IMR-90 (cell line): ENCODE data around the gene TAS2R8. TPM values are rescaled to one million over a fixed set of nuclear protein-coding genes. Genes with fewer than 3 reads are reported as not detected.

Experiments used
- ATAC-seq: fragments of 200-7000 bp; cut with Tn5 transposase; 2 replicates; pipeline ENCODE4 v1.9.1; 2020; ENCODE audit warnings: low read depth, mild to moderate bottlenecking, moderate library complexity
- BruUV-seq: library from RNA; stranded (reverse); fragments of 400-500 nt; replicated peaks from 2 replicates; lab custom pipeline; 2021; lab: Mats Ljungman, UMichigan
- CTCF ChIA-PET: fragments of 300-600 bp; formaldehyde crosslinking; extraction: SDS; loops from one replicate; lab custom pipeline; 2021; ENCODE audit warnings: antibody characterized with exemption; lab: Yijun Ruan, JAX
- POLR2A ChIA-PET: fragments of 300-600 bp; sonication (Branson Sonifier 250); formaldehyde crosslinking; loops from one replicate; lab custom pipeline; 2022; ENCODE audit warnings: antibody characterized with exemption; ENCODE audit not compliant: unreplicated experiment; lab: Charles Lee
- DNase-seq: peaks from one replicate; pipeline ENCODE4 v3.0.0; 2013
- H2AFZ ChIP-seq: replicated peaks from 2 replicates; pipeline ENCODE3; 2013; ENCODE audit warnings: low read length, mild to moderate bottlenecking; ENCODE audit not compliant: poor library complexity
- H2AK5ac ChIP-seq: 2 replicates; pipeline ENCODE4 v1.6.1; 2013; ENCODE audit warnings: low read depth, low read length, inconsistent platforms
- H2AK9ac ChIP-seq: replicated peaks from 2 replicates; pipeline ENCODE3; 2013; ENCODE audit warnings: mild to moderate bottlenecking, low read depth, low read length, moderate library complexity; ENCODE audit not compliant: poor library complexity
- H2BK120ac ChIP-seq: 2 replicates; pipeline ENCODE4 v1.6.1; 2013; ENCODE audit warnings: low read depth, low read length, inconsistent platforms
- H2BK15ac ChIP-seq: 3 replicates; pipeline ENCODE4 v1.6.1; 2013; ENCODE audit warnings: low read depth, low read length, inconsistent platforms
- H2BK20ac ChIP-seq: 2 replicates; pipeline ENCODE4 v1.6.1; 2013; ENCODE audit warnings: low read depth, mild to moderate bottlenecking, inconsistent platforms, low read length, moderate library complexity
- H2BK5ac ChIP-seq: 2 replicates; pipeline ENCODE4 v1.6.1; 2013; ENCODE audit warnings: mild to moderate bottlenecking, low read depth, low read length, inconsistent platforms; ENCODE audit not compliant: poor library complexity, severe bottlenecking
- H3K14ac ChIP-seq: replicated peaks from 2 replicates; pipeline ENCODE4 v1.6.1; 2013; ENCODE audit warnings: low read depth, low read length, inconsistent platforms
- H3K18ac ChIP-seq: 2 replicates; pipeline ENCODE4 v1.6.1; 2013; ENCODE audit warnings: low read depth, low read length, control low read depth
- H3K23ac ChIP-seq: 2 replicates; pipeline ENCODE4 v1.6.1; 2013; ENCODE audit warnings: low read depth, low read length, inconsistent platforms
- H3K27ac ChIP-seq: 2 replicates; pipeline ENCODE4 v1.5.1; 2013; ENCODE audit warnings: mild to moderate bottlenecking, control low read depth, low read length; ENCODE audit not compliant: insufficient read depth
- H3K27me3 ChIP-seq: 2 replicates; pipeline ENCODE4 v1.6.1; 2013; ENCODE audit warnings: low read length; ENCODE audit not compliant: control insufficient read depth, insufficient read depth
- H3K36me3 ChIP-seq: 2 replicates; pipeline ENCODE4 v1.6.1; 2013; ENCODE audit warnings: low read length, mixed read lengths; ENCODE audit not compliant: control insufficient read depth, insufficient read depth
- H3K4ac ChIP-seq: 2 replicates; pipeline ENCODE4 v1.6.1; 2013; ENCODE audit warnings: low read depth, low read length, inconsistent platforms
- H3K4me1 ChIP-seq: 2 replicates; pipeline ENCODE4 v1.6.1; 2013; ENCODE audit warnings: low read length, mixed read lengths; ENCODE audit not compliant: control insufficient read depth, insufficient read depth
- H3K4me2 ChIP-seq: 2 replicates; pipeline ENCODE4 v1.6.1; 2013; ENCODE audit warnings: low read depth, mild to moderate bottlenecking, control low read depth, low read length, moderate library complexity
- H3K4me3 ChIP-seq: 2 replicates; pipeline ENCODE4 v1.5.1; 2013; ENCODE audit warnings: low read depth, mild to moderate bottlenecking, control low read depth, low read length, moderate library complexity; ENCODE audit not compliant: insufficient read depth
- H3K56ac ChIP-seq: 2 replicates; pipeline ENCODE4 v1.6.1; 2013; ENCODE audit warnings: low read length, inconsistent platforms; ENCODE audit not compliant: insufficient read depth; ENCODE audit errors: extremely low read depth
- H3K79me1 ChIP-seq, 2 experiments: 2 replicates each; pipeline ENCODE4 v1.6.1; 2013; ENCODE audit warnings: low read length in 2 of 2, inconsistent platforms in 1 of 2, low read depth in 1 of 2
- H3K9ac ChIP-seq: 2 replicates; pipeline ENCODE4 v1.6.1; 2013; ENCODE audit warnings: low read depth, low read length, control low read depth
- H3K9me1 ChIP-seq: 2 replicates; pipeline ENCODE4 v1.6.1; 2013; ENCODE audit warnings: low read length, inconsistent platforms; ENCODE audit not compliant: insufficient read depth
- H3K9me3 ChIP-seq: 2 replicates; pipeline ENCODE4 v1.6.1; 2013; ENCODE audit warnings: low read length; ENCODE audit not compliant: control insufficient read depth, insufficient read depth
- H4K20me1 ChIP-seq: 2 replicates; pipeline ENCODE4 v1.6.1; 2013; ENCODE audit warnings: low read length, inconsistent platforms; ENCODE audit not compliant: insufficient read depth
- H4K5ac ChIP-seq: 2 replicates; pipeline ENCODE4 v1.6.1; 2013; ENCODE audit warnings: mild to moderate bottlenecking, low read depth, low read length, control low read depth
- H4K8ac ChIP-seq, 2 experiments: 2 replicates each; pipeline ENCODE4 v1.6.1; 2013; ENCODE audit warnings: low read depth in 2 of 2, low read length in 2 of 2, control low read depth in 1 of 2, inconsistent platforms in 1 of 2
- H4K91ac ChIP-seq: 2 replicates; pipeline ENCODE4 v1.6.1; 2013; ENCODE audit warnings: low read depth, low read length, inconsistent platforms; ENCODE audit not compliant: insufficient read depth
- BHLHE40 ChIP-seq: fragments of 150-350 bp; IDR thresholded peaks from 2 replicates; pipeline ENCODE4 v1.6.1; 2016; ENCODE audit warnings: mild to moderate bottlenecking, low read depth, low read length
- CEBPB ChIP-seq: IDR thresholded peaks from 2 replicates; pipeline ENCODE4 v1.6.1; 2012; ENCODE audit warnings: low read depth, low read length, improper control_type of control experiment
- CHD1 ChIP-seq: IDR thresholded peaks from 2 replicates; pipeline ENCODE4 v1.6.1; 2012; ENCODE audit warnings: low read depth, low read length, improper control_type of control experiment
- CTCF ChIP-seq: conservative IDR thresholded peaks from 2 replicates; pipeline ENCODE4 v1.5.1; 2012; ENCODE audit warnings: mild to moderate bottlenecking, low read depth, low read length, improper control_type of control experiment
- ELK1 ChIP-seq: fragments of 150-350 bp; IDR thresholded peaks from 2 replicates; pipeline ENCODE4 v1.6.1; 2016; ENCODE audit warnings: low read depth, mild to moderate bottlenecking, low read length, moderate library complexity, borderline replicate concordance
- FOS ChIP-seq: fragments of 150-350 bp; IDR thresholded peaks from 2 replicates; pipeline ENCODE4 v1.6.1; 2016; ENCODE audit warnings: low read depth, low read length
- MAFK ChIP-seq: IDR thresholded peaks from 2 replicates; pipeline ENCODE4 v1.6.1; 2012; ENCODE audit warnings: low read depth, low read length, improper control_type of control experiment
- MAZ ChIP-seq: IDR thresholded peaks from 2 replicates; pipeline ENCODE4 v1.6.1; 2012; ENCODE audit warnings: low read depth, mild to moderate bottlenecking, low read length, improper control_type of control experiment, moderate library complexity, borderline replicate concordance
- MXI1 ChIP-seq: IDR thresholded peaks from 2 replicates; pipeline ENCODE4 v1.6.1; 2012; ENCODE audit warnings: low read depth, mild to moderate bottlenecking, low read length, moderate library complexity, borderline replicate concordance
- NFE2L2 ChIP-seq: fragments of 150-350 bp; IDR thresholded peaks from 2 replicates; pipeline ENCODE4 v1.6.1; 2016; ENCODE audit warnings: low read depth, mild to moderate bottlenecking, low read length
- POLR2A ChIP-seq: IDR thresholded peaks from 2 replicates; pipeline ENCODE4 v1.6.1; 2012; ENCODE audit warnings: mild to moderate bottlenecking, low read depth, low read length
- RAD21 ChIP-seq: IDR thresholded peaks from 2 replicates; pipeline ENCODE4 v1.6.1; 2012; ENCODE audit warnings: low read length, improper control_type of control experiment
- RCOR1 ChIP-seq: IDR thresholded peaks from 2 replicates; pipeline ENCODE4 v1.6.1; 2012; ENCODE audit warnings: mild to moderate bottlenecking, low read length, improper control_type of control experiment; ENCODE audit not compliant: insufficient replicate concordance
- RFX5 ChIP-seq: IDR thresholded peaks from 2 replicates; pipeline ENCODE4 v1.8.0; 2012; ENCODE audit warnings: low read depth, mild to moderate bottlenecking, low read length, moderate library complexity
- SMC3 ChIP-seq: fragments of 150-350 bp; IDR thresholded peaks from 2 replicates; pipeline ENCODE4 v1.6.1; 2016; ENCODE audit warnings: low read depth, mild to moderate bottlenecking, antibody characterized with exemption, low read length, moderate library complexity
- USF2 ChIP-seq: fragments of 150-350 bp; IDR thresholded peaks from 2 replicates; pipeline ENCODE4 v1.6.1; 2017; ENCODE audit warnings: mild to moderate bottlenecking, antibody characterized with exemption, low read length, low read depth
- WGBS, 2 experiments: methylation state at CpG; one replicate each; pipeline versions ENCODE4 v1.1.5 to v1.1.7; 2013; ENCODE audit warnings: missing lambda C conversion rate in 2 of 2; ENCODE audit not compliant: insufficient read length in 1 of 2; ENCODE audit errors: extremely low coverage in 2 of 2; 5-methylcytosine and 5-hydroxymethylcytosine counted together
- dilution Hi-C: fragments of 300-500 bp; cut with HindIII; formaldehyde crosslinking; loops from one replicate; pipeline ENCODE4 v1.14.3; 2018; ENCODE audit warnings: low sequenced_read_pairs; ENCODE audit not compliant: unreplicated experiment
- in situ Hi-C: fragments of 300-500 bp; cut with MboI; formaldehyde crosslinking; loops from 3 replicates; pipeline ENCODE4 v1.14.3; 2019; ENCODE audit warnings: low sequenced_read_pairs, inconsistent platforms, mixed read lengths
- intact Hi-C: fragments of 100-400 bp; cut with micrococcal nuclease; formaldehyde crosslinking; loops from 2 replicates; pipeline ENCODE4 v1.10.0; 2022
- polyA plus RNA-seq, 3 experiments: library from polyadenylated mRNA; depleted of rRNA; stranded (reverse); fragments of >200 nt; gene quantifications; 2 replicates each; pipeline ENCODE4 v1.2.3, GENCODE V29; 2012; ENCODE audit warnings: low replicate concordance in 1 of 3
- total RNA-seq: library from RNA; depleted of rRNA; stranded (reverse); fragments of >200 nt; gene quantifications from 2 replicates; pipeline ENCODE4 v1.2.3, GENCODE V29; 2012

Gene TAS2R8
- total and polyA plus RNA-seq, 2 of the 4 experiments (the other 2 are of a cell fraction) = not detected

GRCh38 chr12:10759657-10760056 is 47.4 kb downstream of the TAS2R8 start:
- Histone ChIP-seq H2BK5ac (no peak overlapping the region), H4K91ac (no peak overlapping the region), H3K4me1 (no peaks in the 10 kb centered on the region), H3K27ac (no peak overlapping the region), H3K4me2 (no peak overlapping the region), H2AK9ac (no peak overlapping the region), H4K5ac (no peak overlapping the region), H3K4me3 (no peak overlapping the region), H3K23ac (no peak overlapping the region), H3K79me1 (no peaks in the 10 kb centered on the region), H3K14ac (no peak overlapping the region), H4K8ac (no peak overlapping the region), H2AFZ (no peak overlapping the region), H2BK20ac (no peak overlapping the region), H3K56ac (no peak overlapping the region), H3K9ac (no peak overlapping the region), H2AK5ac (no peak overlapping the region), H3K9me1 (no peaks in the 10 kb centered on the region), H2BK120ac (no peak overlapping the region), H3K9me3 (peaks cover 12% of the 10 kb centered on the region; the same call in 1 of the 2 replicates), H3K18ac (no peak overlapping the region), H2BK15ac (no peak overlapping the region), H4K20me1 (no peaks in the 10 kb centered on the region), H3K4ac (no peak overlapping the region), H3K27me3 (peaks cover 8% of the 10 kb centered on the region), H3K36me3 (no peaks in the 10 kb centered on the region)
- no peak for TF ChIP-seq BHLHE40
- TF ChIP-seq CTCF = no peak
- no peak for TF ChIP-seq FOS
- TF ChIP-seq MAZ = no peak
- TF ChIP-seq NFE2L2 = no peak
- TF ChIP-seq USF2 = no peak
- TF ChIP-seq RFX5 = no peak
- no peak for TF ChIP-seq MXI1
- no peak for TF ChIP-seq CEBPB
- TF ChIP-seq RAD21 = no peak
- TF ChIP-seq POLR2A = no peak
- no peak for TF ChIP-seq RCOR1
- no peak for TF ChIP-seq SMC3
- TF ChIP-seq ELK1 = no peak
- TF ChIP-seq CHD1 = no peak
- no peak for TF ChIP-seq MAFK
- ATAC-seq (no peak), DNase-seq (no peak)
- dilution Hi-C loops (no loop called here), intact Hi-C loops (no loop called here), in situ Hi-C loops (no loop called here)
- BruUV-seq = no TSS peak
- ChIA-PET CTCF (interaction anchor here (0.6 to 1.1 kb wide), 2 partner anchors 10 to 27 kb away, joined by 4 read pairs; no protein-coding TSS in a partner anchor), POLR2A (no interaction called here)
- WGBS, 2 experiments = no CpG with 5 or more reads among the region's 2 CpGs
